Smooth muscle cell of the coronary artery (primary cell): ENCODE results near the gene MPHOSPH10. TPM values are rescaled to one million over a fixed set of nuclear protein-coding genes. Genes with fewer than 3 reads are reported as not detected.

Experiments
- total RNA-seq: library from RNA; depleted of rRNA; stranded (reverse); fragments of >200 nt; gene quantifications from 2 replicates; pipeline ENCODE4 v1.2.3, GENCODE V29; 2014; ENCODE audit warnings: low replicate concordance

MPHOSPH10 gene
- 9.5 and 23.0 TPM in 2 replicates for total RNA-seq

GRCh38 chr2:71130152-71130904, at the start of gene MPHOSPH10, which contains the start of gene MCEE:
TSS of gene MPHOSPH10 (plus strand) at chr2:71130634. CDS start at chr2:71130666, 32 bp downstream.
TSS of gene MCEE (minus strand) at chr2:71130229. CDS start at chr2:71130219, 10 bp downstream.

Other genes starting within 250 kb of the MPHOSPH10 start
- 0.47 and 2.3 TPM in 2 replicates for gene VAX2, start 230.1 kb upstream of the MPHOSPH10 start, total RNA-seq
- 0.45 and 0.94 TPM in 2 replicates for gene ATP6V1B1, start 194.7 kb upstream of the MPHOSPH10 start, total RNA-seq
- 0.15 and 0.23 TPM in 2 replicates for gene ANKRD53, start 152.0 kb upstream of the MPHOSPH10 start, total RNA-seq
- 21.4 and 25.7 TPM in 2 replicates for gene TEX261, start 135.8 kb upstream of the MPHOSPH10 start, total RNA-seq
- gene NAGK, start 62.0 kb upstream of the MPHOSPH10 start, total RNA-seq: 73.1 and 80.9 TPM in 2 replicates
- 17.7 and 26.6 TPM in 2 replicates for gene MCEE, start 405 bp upstream of the MPHOSPH10 start, total RNA-seq
- gene PAIP2B, start 96.5 kb downstream of the MPHOSPH10 start, total RNA-seq: 0.45 and 0.47 TPM in 2 replicates
- 81.9 and 118 TPM in 2 replicates for gene ZNF638, start 201.1 kb downstream of the MPHOSPH10 start, total RNA-seq